GM21825 (cell line): Measurements from ENCODE around the gene THOC7.
A peak's percentile ranks its signal among the peaks of the same experiment; 100 is the strongest.

Experiments used
- ATAC-seq: cut with Tn5 transposase; IDR thresholded peaks from one replicate; pipeline ENCODE4 v1.9.1; 2021; ENCODE audit warnings: mild to moderate bottlenecking, moderate library complexity; ENCODE audit not compliant: unreplicated experiment

Gene THOC7

GRCh38 chr3:63880653-63881052, 17.0 kb upstream of the THOC7 start:
- ATAC-seq: no peak

GRCh38 chr3:63878394-63879060, 14.9 kb upstream of the THOC7 start:
- ATAC-seq: no peak

GRCh38 chr3:63877737-63878393, 14.3 kb upstream of the THOC7 start:
- no peak for ATAC-seq

- ATAC-seq: no peak
Measured at GRCh38 chr3:63876260-63876659, 12.7 kb upstream of the THOC7 start.

DNA sequence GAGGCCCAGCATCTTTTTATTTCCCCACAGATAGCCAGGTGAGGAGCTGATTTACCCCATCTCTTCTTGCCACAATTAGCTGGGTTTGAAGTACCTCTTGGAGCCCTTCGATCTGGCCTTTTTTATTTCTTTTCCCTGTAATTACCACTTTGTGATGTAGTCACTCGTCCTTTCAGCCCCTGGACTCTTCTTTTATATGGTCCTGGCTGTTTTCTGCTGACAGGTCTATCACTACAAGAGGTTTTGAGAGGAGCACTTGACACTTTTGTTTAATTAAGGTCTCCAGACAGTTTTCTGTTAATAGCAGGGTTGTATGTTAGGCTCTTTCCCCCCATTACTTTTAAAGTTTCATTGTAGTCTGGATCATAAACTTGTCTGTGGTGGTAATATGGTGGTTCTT, 11.9 kb upstream of the THOC7 start:
- no peak for ATAC-seq

GRCh38 chr3:63874769-63875168, 11.2 kb upstream of the THOC7 start:
- no peak for ATAC-seq

GRCh38 chr3:63872135-63872924, 8.7 kb upstream of the THOC7 start:
- ATAC-seq: no peak

- no peak for ATAC-seq
Measured at GRCh38 chr3:63870615-63871005, 7.0 kb upstream of the THOC7 start.

DNA sequence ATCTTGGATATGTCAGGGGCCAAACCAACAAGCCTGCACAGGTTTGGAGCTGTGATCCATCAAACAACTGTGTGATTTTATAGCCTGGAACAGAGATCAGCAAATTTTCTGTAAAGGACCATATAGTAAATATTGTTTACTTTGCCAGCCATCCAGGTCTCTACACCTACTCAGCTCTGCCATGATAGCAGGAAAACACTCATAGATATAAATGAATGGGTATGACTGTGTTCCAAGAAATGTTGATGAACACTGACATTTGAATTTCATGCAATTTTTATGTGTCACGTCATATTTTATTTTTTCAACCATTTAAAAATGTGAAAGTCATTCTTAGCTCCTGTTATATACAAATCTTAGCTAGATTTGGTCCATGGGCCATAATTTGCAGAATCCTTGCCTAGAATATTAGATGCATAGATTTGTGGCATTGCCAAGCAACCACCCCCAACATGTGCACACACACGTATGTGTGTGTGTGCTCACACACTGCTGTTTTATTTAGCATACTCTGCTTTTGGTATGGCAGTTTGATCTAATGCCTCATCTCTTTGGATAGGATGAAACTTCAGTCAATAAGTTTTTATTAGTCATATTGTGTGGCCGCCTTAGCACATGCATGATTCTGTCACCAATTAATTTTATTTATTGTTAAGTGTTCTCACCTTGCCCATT, 6.5 kb upstream of the THOC7 start:
- ATAC-seq: no peak

- ATAC-seq: no peak
Measured at GRCh38 chr3:63867225-63867624, 3.6 kb upstream of the THOC7 start.

- ATAC-seq: no peak
Measured at GRCh38 chr3:63864965-63865327, 1.3 kb upstream of the THOC7 start.

GRCh38 chr3:63864008-63864964, 681 bp upstream of the THOC7 start:
- ATAC-seq: peak; percentile 37

DNA sequence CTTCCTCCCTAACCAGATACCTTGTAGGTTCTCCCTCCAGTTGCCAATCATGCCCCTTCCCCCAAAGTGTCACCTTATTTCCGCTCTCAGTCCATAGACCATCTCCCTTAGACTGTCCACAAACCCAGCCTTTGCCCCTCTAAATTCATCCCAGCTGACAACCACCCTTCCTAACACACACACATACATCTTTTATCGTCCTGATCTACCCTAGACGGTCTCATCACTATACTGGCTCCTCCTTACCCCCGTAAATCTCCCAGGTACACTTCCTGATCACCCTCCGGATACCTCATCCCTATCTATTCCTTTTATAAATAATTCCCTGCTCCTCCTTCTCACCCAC, 828 bp downstream of the THOC7 start:
- ATAC-seq: peak; percentile 2

DNA sequence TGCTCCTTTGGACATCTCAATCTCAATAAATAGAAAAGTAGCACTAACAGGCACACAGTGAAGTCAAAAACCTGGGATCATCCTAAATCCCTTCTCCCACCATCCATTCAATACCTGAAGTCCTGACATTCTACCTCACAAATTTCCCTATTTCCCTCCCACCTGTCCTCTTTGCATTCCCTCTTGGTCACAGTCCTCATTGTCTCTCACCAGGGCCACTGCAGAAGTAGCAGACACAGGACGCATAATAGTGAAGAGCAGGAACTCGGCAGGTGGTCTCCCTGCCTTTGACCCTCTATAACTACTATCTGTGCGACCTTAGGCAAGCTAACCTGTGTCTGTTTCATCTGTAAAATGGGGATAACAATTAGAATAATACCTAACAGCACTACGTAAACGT, 2.3 kb downstream of the THOC7 start:
- ATAC-seq: no peak

GRCh38 chr3:63860776-63861175, 2.8 kb downstream of the THOC7 start:
- ATAC-seq: no peak

GRCh38 chr3:63857311-63857710, 6.3 kb downstream of the THOC7 start:
- ATAC-seq: no peak

DNA sequence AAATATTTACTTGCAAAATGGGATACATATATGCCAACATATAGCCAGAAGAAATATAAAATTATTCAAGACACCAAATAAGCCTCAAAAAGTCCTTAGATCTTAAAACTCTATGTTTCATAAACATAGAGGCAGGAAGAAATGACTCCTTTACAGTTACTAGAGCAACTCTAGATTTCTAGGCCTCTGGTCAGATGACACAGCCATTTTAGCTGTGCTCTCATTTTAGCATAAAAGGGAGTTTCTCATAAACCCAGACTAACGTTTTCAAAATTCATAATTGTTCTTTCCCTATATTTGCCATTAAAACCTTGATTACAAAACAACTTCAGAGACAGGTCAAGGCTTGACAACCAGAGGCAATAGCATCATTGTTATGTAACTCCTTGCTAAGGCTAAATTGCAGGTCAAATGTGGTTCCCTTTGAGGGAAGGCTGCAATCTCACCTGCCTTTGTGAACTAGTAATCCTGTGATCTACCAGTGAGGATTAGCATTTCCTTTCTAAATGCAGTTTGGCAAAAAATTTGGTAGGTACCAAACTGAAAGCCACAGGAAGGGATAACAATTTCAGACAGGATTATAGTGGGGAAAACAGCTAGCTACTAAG, 8.2 kb downstream of the THOC7 start:
- no peak for ATAC-seq

DNA sequence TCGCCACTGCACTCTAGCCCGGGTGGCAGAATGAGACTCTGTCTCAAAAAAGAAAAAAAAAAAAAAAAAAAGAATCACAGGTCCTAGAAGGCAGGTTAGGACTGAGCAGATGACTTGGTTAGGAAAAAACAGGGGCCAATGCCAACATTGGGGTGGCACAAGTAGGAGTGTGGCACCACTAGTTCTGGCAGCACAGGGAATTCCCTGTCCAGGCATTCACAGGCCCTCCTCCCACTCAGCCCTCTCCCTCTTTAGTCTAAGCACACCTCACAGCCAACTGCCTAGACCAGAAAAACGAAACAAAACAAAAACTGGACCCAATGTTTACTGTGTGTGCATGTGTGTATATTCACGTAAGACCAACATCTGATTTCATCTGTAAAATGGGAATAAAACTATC, 10.5 kb downstream of the THOC7 start:
- ATAC-seq: no peak

DNA sequence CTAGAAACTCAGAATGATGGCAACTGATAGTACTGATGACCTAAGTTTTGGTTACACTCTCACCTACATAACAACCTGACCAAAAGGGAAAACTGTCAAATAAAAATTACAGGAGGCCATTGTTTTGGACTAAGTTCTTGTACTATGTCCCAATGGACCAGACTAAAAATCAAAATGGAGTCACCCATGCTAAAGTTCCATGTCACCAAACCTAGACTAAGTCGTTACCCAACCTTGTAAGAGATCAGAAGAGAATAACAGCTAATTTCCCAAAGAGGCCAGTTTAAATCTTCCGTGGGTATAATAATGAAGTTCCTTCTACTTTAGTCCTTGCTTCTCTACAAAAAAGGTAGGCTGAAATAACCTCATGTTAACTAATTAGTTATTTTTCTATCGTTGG, 12.3 kb downstream of the THOC7 start:
- no peak for ATAC-seq

- no peak for ATAC-seq
Measured at GRCh38 chr3:63849175-63849574, 14.4 kb downstream of the THOC7 start.
